ENCODE results near the gene ADNP2.
A peak's percentile ranks its signal among the peaks of the same experiment; 100 is the strongest.
"Not testable (repeated sequence)": the region's sequence is repeated elsewhere in the genome, so short reads cannot be mapped to it uniquely, and the experiment has no call there.

Gene ADNP2

GRCh38 chr18:80147418-80148325, 38.6 kb downstream of the ADNP2 start:
- peak; percentile 95 for DNase-seq

GRCh38 chr18:80148326-80149199, 39.5 kb downstream of the ADNP2 start:
- peak; percentile 32 for DNase-seq

- DNase-seq, result no peak
Observed at GRCh38 chr18:80149667-80150066, 40.6 kb downstream of the ADNP2 start.

GRCh38 chr18:80154293-80154692, 45.2 kb downstream of the ADNP2 start:
- DNase-seq, result no peak

- peak; percentile 72 for DNase-seq
Observed at GRCh38 chr18:80157708-80158343, 48.8 kb downstream of the ADNP2 start.

- DNase-seq, result no peak
Observed at GRCh38 chr18:80158365-80158764, 49.3 kb downstream of the ADNP2 start.

GRCh38 chr18:80159713-80160636, 50.9 kb downstream of the ADNP2 start:
- DNase-seq, result no peak

- no peak for DNase-seq
Observed at GRCh38 chr18:80161781-80162417, 52.8 kb downstream of the ADNP2 start.

- DNase-seq, result no peak
Observed at GRCh38 chr18:80163183-80163582, 54.1 kb downstream of the ADNP2 start.

- DNase-seq, result not testable (repeated sequence)
Observed at GRCh38 chr18:80164727-80165355, 55.8 kb downstream of the ADNP2 start.

- no peak for DNase-seq
Observed at GRCh38 chr18:80166240-80166639, 57.2 kb downstream of the ADNP2 start.

GRCh38 chr18:80166725-80167124, 57.7 kb downstream of the ADNP2 start:
- no peak for DNase-seq

GRCh38 chr18:80167331-80167730, 58.3 kb downstream of the ADNP2 start:
- DNase-seq, result no peak

- no peak for DNase-seq
Observed at GRCh38 chr18:80167931-80168330, 58.9 kb downstream of the ADNP2 start.

GRCh38 chr18:80168346-80168745, 59.3 kb downstream of the ADNP2 start:
- DNase-seq, result no peak

GRCh38 chr18:80168982-80169381, 59.9 kb downstream of the ADNP2 start:
- no peak for DNase-seq

GRCh38 chr18:80169607-80170006, 60.5 kb downstream of the ADNP2 start:
- no peak for DNase-seq

GRCh38 chr18:80170395-80171053, 61.5 kb downstream of the ADNP2 start:
- DNase-seq, result no peak

GRCh38 chr18:80171054-80171872, 62.2 kb downstream of the ADNP2 start:
- DNase-seq, result peak; percentile 17

GRCh38 chr18:80172056-80172455, 63.0 kb downstream of the ADNP2 start:
- no peak for DNase-seq
